GM19043 (cell line): ENCODE data around the gene DNAJC12.
"Not testable (repeated sequence)": the region's sequence is repeated elsewhere in the genome, so short reads cannot be mapped to it uniquely, and the experiment has no call there.

ENCODE experiments used
- ATAC-seq: cut with Tn5 transposase; IDR thresholded peaks from one replicate; pipeline ENCODE4 v1.9.1; 2021; ENCODE audit warnings: low read depth; ENCODE audit not compliant: unreplicated experiment

DNAJC12 gene

DNA sequence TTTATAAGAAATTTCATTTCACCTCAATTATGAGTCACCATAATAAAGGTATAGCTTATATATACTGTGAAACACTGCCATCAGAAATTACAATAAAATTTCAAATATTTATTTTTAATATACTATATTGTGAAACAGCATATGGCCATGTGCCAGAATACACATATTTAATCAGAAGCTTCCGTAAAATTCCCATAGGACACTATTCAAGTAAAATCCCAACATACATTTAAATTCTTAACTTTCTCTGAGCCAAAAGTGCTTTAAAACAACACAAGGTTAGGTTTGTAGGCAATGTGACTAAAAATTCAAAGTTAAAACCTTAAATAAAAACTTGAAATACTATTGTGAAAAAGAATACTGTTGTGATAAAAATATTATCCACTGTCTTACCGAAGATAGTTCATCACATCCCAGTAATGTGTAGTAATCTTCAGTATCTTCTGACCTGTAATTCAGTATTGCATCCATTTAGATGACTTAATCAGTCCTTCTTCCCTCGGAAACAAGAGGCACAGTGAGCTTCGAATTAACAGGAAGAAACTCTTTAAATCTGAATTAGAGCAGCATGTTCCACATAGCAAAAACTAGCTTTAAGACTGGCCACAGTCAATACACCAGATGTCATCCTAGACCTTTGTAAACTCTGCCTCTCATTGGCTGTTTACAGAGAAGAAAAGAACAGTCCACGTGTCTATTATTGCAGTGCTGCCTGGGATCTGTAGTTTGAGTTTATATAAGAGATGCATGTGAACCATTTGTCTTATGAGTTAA, at the start of gene DNAJC12:
Gene DNAJC12 (minus strand): TSS at position 648 of the 774 bp plus-strand sequence. CDS start 177 bp downstream, at position 471.
- peak; percentile 66 for ATAC-seq

- peak; percentile 62 for ATAC-seq
Measured at GRCh38 chr10:67884842-67885670, 47.1 kb upstream of the DNAJC12 start.

GRCh38 chr10:67884313-67884841, 46.4 kb upstream of the DNAJC12 start, which contains the start of gene SIRT1:
TSS of gene SIRT1 (plus strand) at chr10:67884656. CDS start at chr10:67884722, 66 bp downstream.
- ATAC-seq: peak; percentile 86

DNA sequence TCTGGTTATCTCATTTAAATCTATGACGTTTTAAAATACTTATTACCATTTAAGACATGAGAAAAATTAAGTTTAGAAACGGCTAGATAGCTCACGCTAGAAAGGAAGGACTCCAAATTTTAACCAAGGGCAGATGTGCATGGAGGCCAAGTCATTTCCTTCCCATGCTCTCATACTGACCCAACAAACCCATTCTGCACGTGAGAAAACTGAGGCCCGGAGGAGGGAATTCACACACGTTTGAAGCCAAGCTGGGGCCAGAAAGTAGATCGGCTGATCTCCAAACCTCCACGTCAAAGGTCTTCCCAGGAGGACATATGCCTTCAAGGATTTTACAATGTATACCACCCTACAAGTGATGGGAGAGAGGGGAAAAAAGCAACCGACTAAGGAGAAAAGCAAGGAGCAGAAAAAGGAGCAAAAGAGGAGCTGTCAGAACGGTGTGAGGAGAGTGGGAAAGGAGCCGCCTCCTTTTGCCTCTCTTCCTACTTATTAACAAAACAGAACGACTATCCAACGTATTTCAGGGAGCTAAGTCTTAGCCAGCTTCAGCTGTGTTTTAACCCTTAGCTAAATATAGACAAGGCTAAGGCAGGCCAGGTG, 45.8 kb upstream of the DNAJC12 start:
- no peak for ATAC-seq

DNA sequence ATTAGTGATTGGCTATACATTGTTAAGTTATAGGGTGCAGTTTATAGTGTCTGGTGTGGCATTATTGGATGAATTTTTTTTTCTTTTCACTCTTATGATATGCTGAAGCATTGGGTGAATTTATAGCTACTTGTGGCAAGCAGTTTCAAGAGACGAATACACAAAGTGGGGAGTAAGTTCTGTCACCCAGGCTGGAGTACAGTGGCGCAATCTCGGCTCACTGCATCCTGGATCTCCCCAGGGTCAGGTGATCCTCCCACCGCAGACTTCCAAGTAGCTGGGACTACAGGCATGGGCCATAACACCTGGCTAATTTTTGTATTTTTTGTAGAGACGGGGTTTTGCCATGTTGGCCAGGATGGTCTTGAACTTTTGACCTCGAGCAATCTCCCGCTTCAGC, 40.1 kb upstream of the DNAJC12 start:
- no peak for ATAC-seq

DNA sequence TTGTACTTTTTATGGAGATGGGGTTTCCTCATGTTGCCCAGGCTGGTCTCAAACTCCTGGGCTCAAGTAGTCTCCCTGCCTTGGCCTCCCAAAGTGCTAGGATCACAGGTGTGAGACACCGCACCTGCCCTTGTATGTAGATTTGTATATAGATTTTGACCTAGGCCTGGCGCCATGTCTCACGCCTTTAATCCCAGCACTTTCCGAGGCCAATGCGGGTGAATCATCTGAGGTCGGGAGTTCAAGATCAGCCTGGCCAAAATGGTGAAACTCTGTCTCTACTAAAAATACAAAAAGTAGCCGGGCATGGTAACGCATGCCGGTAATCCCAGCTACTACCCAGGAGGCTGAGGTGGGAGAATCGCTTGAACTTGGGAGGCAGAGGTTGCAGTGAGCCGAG, 39.4 kb upstream of the DNAJC12 start:
- ATAC-seq: not testable (repeated sequence)

- no peak for ATAC-seq
Measured at GRCh38 chr10:67875340-67876238, 37.6 kb upstream of the DNAJC12 start.

- ATAC-seq: no peak
Measured at GRCh38 chr10:67869996-67870395, 32.0 kb upstream of the DNAJC12 start.

- ATAC-seq: no peak
Measured at GRCh38 chr10:67868132-67868531, 30.1 kb upstream of the DNAJC12 start.

GRCh38 chr10:67864607-67865371, 26.8 kb upstream of the DNAJC12 start:
- no peak for ATAC-seq

DNA sequence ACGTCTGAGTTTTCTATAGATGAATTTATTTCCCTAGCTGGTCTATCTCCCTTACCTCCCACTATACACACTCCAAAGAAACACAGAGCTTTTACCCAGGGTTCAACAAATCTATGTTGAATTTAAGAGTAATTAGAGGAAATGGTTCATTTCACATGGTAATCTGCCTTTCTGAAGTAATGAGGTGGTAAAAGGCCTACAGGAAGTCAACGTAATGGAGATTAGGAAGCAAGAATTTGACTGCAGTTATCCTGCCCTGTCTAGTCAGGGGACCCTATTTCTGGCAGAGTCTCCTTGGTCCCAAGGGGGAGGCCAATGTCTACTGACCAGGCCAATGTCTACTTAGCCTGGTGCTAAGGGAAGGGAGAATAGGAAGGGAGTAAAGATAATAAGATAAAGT, 25.1 kb upstream of the DNAJC12 start:
- no peak for ATAC-seq

DNA sequence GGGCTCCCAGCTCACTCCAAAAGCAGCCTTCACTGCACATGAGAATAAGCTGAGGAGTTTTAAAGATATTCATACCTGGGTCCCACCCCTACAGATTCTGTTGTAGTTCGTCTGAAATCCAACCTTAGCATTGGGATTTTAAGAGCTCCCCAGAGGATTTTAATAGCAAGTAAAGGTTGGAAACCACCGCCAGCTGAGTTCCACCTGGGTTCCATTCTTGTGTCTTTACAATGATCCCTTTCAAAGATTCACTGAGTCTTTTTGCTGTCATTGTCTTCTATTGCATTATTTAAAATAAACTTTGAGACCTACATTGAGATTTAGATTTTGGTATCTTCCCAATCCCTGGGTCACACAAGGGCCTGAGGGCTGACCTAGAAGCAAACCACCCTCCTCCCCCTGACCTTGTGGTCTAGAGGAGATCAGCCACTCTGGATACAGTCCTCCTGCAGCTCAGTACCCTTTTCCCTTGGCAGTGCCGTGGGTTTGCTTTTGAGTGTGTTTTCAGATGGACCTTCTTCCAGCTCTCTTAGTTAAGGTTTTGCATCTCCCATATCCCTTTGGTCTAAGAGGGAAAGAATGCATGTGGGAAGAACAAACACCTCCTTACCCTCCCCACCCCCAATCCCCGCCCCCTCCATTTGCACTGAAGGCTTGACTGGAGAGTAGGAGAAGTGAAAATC, 23.9 kb upstream of the DNAJC12 start:
- no peak for ATAC-seq

DNA sequence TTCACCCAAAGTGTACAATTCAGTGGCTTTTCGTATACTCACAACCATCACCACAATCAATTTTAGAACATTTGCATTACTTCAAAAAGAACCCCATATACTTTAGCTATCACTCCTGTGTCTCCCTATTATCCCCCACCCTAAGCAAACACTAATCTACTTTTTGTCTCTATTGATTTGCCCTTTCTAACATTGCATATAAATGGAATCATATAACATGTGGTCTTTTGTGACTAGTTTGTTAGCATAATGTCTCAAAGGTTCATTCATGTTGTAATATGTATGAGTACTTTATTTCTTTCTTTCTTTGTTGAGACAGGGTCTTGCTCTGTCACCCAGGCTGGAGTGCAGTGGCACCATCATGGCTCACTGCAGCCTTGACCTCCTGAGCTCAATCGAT, 21.0 kb upstream of the DNAJC12 start:
- no peak for ATAC-seq

- no peak for ATAC-seq
Measured at GRCh38 chr10:67853512-67853911, 15.5 kb upstream of the DNAJC12 start.

DNA sequence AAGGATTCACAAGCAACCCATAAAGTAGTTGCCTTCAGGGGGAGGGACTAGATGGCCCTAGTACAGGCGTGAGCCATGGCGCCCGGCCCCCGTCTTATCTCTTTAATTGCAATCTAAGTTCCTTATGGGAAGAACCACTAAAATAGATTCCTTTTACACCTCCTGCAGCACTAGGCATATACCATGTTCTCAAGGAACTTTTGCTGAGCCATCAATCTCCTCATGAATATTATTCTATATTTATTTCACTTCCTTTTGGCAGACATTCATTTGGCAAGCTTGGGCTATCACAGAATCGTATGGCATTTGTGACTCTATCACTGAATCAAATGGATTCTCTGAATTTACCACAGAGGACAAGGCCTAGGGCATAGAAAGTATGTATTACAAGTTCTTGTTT, 14.8 kb upstream of the DNAJC12 start:
- no peak for ATAC-seq

GRCh38 chr10:67851186-67851585, 13.2 kb upstream of the DNAJC12 start:
- no peak for ATAC-seq

GRCh38 chr10:67849331-67850011, 11.5 kb upstream of the DNAJC12 start:
- peak; percentile 95 for ATAC-seq

GRCh38 chr10:67843284-67843683, 5.3 kb upstream of the DNAJC12 start:
- no peak for ATAC-seq
